ENCODE measurements around the gene NAV2.

DNA sequence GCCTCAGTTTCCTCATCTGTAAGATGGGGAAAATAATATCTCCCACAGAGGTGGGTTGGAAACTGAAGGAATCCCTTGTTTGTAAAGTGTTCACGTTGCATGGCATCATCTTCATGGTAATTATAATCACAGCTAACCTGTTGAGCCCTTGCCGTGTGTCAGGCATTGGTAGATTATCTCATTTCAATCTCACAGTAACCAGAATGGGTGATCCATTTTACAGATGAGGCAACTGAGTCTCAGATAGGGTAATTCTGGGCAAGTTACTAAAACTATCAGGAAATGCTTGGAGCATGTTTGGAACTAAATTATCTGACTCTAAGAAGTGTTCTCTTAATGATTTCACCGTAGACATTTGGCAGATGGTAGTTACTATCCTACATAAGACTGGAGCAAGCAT is 109.4 kb downstream of the NAV2 start:
- TF ChIP-seq CTCF (IDR thresholded peaks at IDR 0.05; ENCODE audit: poor library complexity, severe bottlenecking) (no peak), SMC3 (conservative IDR thresholded peaks at IDR 0.05; ENCODE audit: poor library complexity) (no peak), EP300 (conservative IDR thresholded peaks at IDR 0.05; ENCODE audit: poor library complexity, severe bottlenecking) (no peak), POLR2AphosphoS5 (IDR thresholded peaks at IDR 0.05) (no peak), EZH2 (IDR thresholded peaks at IDR 0.05; ENCODE audit: borderline replicate concordance, insufficient read depth, low read length, poor library complexity, severe bottlenecking) (no peak)
- TF ChIP-seq, protein P1, sequence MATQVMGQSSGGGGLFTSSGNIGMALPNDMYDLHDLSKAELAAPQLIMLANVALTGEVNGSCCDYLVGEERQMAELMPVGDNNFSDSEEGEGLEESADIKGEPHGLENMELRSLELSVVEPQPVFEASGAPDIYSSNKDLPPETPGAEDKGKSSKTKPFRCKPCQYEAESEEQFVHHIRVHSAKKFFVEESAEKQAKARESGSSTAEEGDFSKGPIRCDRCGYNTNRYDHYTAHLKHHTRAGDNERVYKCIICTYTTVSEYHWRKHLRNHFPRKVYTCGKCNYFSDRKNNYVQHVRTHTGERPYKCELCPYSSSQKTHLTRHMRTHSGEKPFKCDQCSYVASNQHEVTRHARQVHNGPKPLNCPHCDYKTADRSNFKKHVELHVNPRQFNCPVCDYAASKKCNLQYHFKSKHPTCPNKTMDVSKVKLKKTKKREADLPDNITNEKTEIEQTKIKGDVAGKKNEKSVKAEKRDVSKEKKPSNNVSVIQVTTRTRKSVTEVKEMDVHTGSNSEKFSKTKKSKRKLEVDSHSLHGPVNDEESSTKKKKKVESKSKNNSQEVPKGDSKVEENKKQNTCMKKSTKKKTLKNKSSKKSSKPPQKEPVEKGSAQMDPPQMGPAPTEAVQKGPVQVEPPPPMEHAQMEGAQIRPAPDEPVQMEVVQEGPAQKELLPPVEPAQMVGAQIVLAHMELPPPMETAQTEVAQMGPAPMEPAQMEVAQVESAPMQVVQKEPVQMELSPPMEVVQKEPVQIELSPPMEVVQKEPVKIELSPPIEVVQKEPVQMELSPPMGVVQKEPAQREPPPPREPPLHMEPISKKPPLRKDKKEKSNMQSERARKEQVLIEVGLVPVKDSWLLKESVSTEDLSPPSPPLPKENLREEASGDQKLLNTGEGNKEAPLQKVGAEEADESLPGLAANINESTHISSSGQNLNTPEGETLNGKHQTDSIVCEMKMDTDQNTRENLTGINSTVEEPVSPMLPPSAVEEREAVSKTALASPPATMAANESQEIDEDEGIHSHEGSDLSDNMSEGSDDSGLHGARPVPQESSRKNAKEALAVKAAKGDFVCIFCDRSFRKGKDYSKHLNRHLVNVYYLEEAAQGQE (IDR thresholded peaks at IDR 0.05; ENCODE audit: borderline replicate concordance): no peak

Measured in neural cell (in vitro differentiated cells).